ENCODE measurements around the gene KLF4.
A peak's percentile ranks its signal among the peaks of the same experiment; 100 is the strongest.

KLF4 gene

GRCh38 chr9:107488375-107489143 lies 1.0 kb downstream of the KLF4 start:
- peak in 16 of 56 donors; percentile 8 to 47 (median 31) for DNase-seq

GRCh38 chr9:107487521-107488374 lies 1.8 kb downstream of the KLF4 start:
- DNase-seq = peak in 4 of 56 donors; percentile 6 to 27 (median 24)

GRCh38 chr9:107486674-107487520 lies 2.7 kb downstream of the KLF4 start:
- DNase-seq = peak in 1 of 56 donors; percentile 25

GRCh38 chr9:107485458-107486043 lies 4.0 kb downstream of the KLF4 start:
- DNase-seq = no peak

GRCh38 chr9:107484117-107484723 lies 5.3 kb downstream of the KLF4 start:
- DNase-seq = peak in 9 of 56 donors; percentile 2 to 63 (median 24)

- DNase-seq = no peak
Measured at GRCh38 chr9:107483666-107484065, 5.9 kb downstream of the KLF4 start.

GRCh38 chr9:107481035-107481434 lies 8.5 kb downstream of the KLF4 start:
- DNase-seq = no peak

- no peak for DNase-seq
Measured at GRCh38 chr9:107480386-107480789, 9.2 kb downstream of the KLF4 start.

- no peak for DNase-seq
Measured at GRCh38 chr9:107478805-107479204, 10.8 kb downstream of the KLF4 start.

GRCh38 chr9:107474124-107474523 lies 15.4 kb downstream of the KLF4 start:
- DNase-seq = no peak

GRCh38 chr9:107472581-107473340 lies 16.8 kb downstream of the KLF4 start:
- no peak for DNase-seq

GRCh38 chr9:107471552-107471951 lies 18.0 kb downstream of the KLF4 start:
- DNase-seq = no peak

- DNase-seq = no peak
Measured at GRCh38 chr9:107467416-107467815, 22.2 kb downstream of the KLF4 start.

GRCh38 chr9:107466826-107467225 lies 22.7 kb downstream of the KLF4 start:
- no peak for DNase-seq

GRCh38 chr9:107465467-107466451 lies 23.8 kb downstream of the KLF4 start:
- peak in 32 of 56 donors; percentile 2 to 71 (median 24) for DNase-seq

- no peak for DNase-seq
Measured at GRCh38 chr9:107464516-107464915, 25.1 kb downstream of the KLF4 start.

GRCh38 chr9:107462691-107463090 lies 26.9 kb downstream of the KLF4 start:
- no peak for DNase-seq

Measured in amygdala (tissue), 56 donors.